ENCODE results near the gene TRIM14. TPM values are rescaled to one million over a fixed set of nuclear protein-coding genes. Genes with fewer than 3 reads are reported as not detected.

The TRIM14 gene
- total and polyA plus RNA-seq, 2 of the 13 experiments (the other 11 are each of a cell fraction or from before 2014, with no cell fraction given), result 9.2 to 13.0 TPM

GRCh38 chr9:98056269-98057137 is 62.5 kb downstream of the TRIM14 start, which contains the start of gene NANS (continued):
- TF ChIP-seq HCFC1 (IDR thresholded peaks at IDR 0.05; ENCODE audit: low read depth, low read length), result no peak
- no peak for TF ChIP-seq TBL1XR1 (IDR thresholded peaks at IDR 0.05; ENCODE audit: borderline replicate concordance, low read length, partially characterized antibody)
- TF ChIP-seq ZBTB42 (CRISPR knock-in tag; IDR thresholded peaks at IDR 0.05), result no peak
- peak; percentile 52; the same call in 1 of the 2 replicates for TF ChIP-seq PHF21A (CRISPR knock-in tag; IDR thresholded peaks at IDR 0.05)
- TF ChIP-seq ZNF496 (CRISPR knock-in tag; IDR thresholded peaks at IDR 0.05; ENCODE audit: insufficient replicate concordance), result no peak
- TF ChIP-seq RBM39 (IDR thresholded peaks at IDR 0.05; ENCODE audit: low read depth, low read length, poor library complexity, severe bottlenecking), result no peak
- TF ChIP-seq ZNF552 (CRISPR knock-in tag; IDR thresholded peaks at IDR 0.05; ENCODE audit: borderline replicate concordance), result no peak
- TF ChIP-seq GPBP1L1 (CRISPR knock-in tag; IDR thresholded peaks at IDR 0.05), result no peak
- TF ChIP-seq RXRB (CRISPR knock-in tag; IDR thresholded peaks at IDR 0.05; ENCODE audit: borderline replicate concordance), result peak; percentile 37; the same call in 1 of the 2 replicates
- peak; percentile 92 for TF ChIP-seq KDM5B (CRISPR knock-in tag; IDR thresholded peaks at IDR 0.05; ENCODE audit: borderline replicate concordance)
- TF ChIP-seq ZNF513 (CRISPR knock-in tag; conservative IDR thresholded peaks at IDR 0.05), result no peak
- no peak for TF ChIP-seq POLR2AphosphoS2 (IDR thresholded peaks at IDR 0.05; ENCODE audit: low read depth, low read length)
- TF ChIP-seq ATRX (CRISPR knock-in tag; IDR thresholded peaks at IDR 0.05; ENCODE audit: borderline replicate concordance), result no peak
- TF ChIP-seq SMAD9 (CRISPR knock-in tag; IDR thresholded peaks at IDR 0.05), result no peak
- TF ChIP-seq ZBTB1 (CRISPR knock-in tag; IDR thresholded peaks at IDR 0.05; ENCODE audit: borderline replicate concordance), result no peak
- no peak for TF ChIP-seq JARID2 (CRISPR knock-in tag; IDR thresholded peaks at IDR 0.05; ENCODE audit: insufficient replicate concordance)
- no peak for TF ChIP-seq NONO (IDR thresholded peaks at IDR 0.05)
- TF ChIP-seq NONO (CRISPR knock-in tag; conservative IDR thresholded peaks at IDR 0.05), result peak; percentile 75
- no peak for TF ChIP-seq HNRNPH1 (optimal IDR thresholded peaks at IDR 0.05; ENCODE audit: low read depth, low read length)
- no peak for TF ChIP-seq GLMP (CRISPR knock-in tag; IDR thresholded peaks at IDR 0.05; ENCODE audit: borderline replicate concordance)
- peak; percentile 77; the same call in 1 of the 2 replicates for TF ChIP-seq DR1 (CRISPR knock-in tag; IDR thresholded peaks at IDR 0.05)
- peak; percentile 60; the same call in 1 of the 2 replicates for TF ChIP-seq PPARG (CRISPR knock-in tag; conservative IDR thresholded peaks at IDR 0.05)
- peak; percentile 88 for TF ChIP-seq ARNT2 (CRISPR knock-in tag; IDR thresholded peaks at IDR 0.05; ENCODE audit: low read depth)
- TF ChIP-seq NFKBIZ (CRISPR knock-in tag; IDR thresholded peaks at IDR 0.05), result 0 out of 2 replicates have a peak, but pooled peaks have one; percentile 36
- no peak; the same call in 1 of the 2 replicates for TF ChIP-seq NCOR1 (IDR thresholded peaks at IDR 0.05; ENCODE audit: borderline replicate concordance, low read length)
- TF ChIP-seq STAG1 (CRISPR knock-in tag; IDR thresholded peaks at IDR 0.05), result peak; percentile 23; the same call in 1 of the 2 replicates
- TF ChIP-seq ARNT (IDR thresholded peaks at IDR 0.05), result no peak
- peak; percentile 38; the same call in 1 of the 2 replicates for TF ChIP-seq ZNF205 (CRISPR knock-in tag; IDR thresholded peaks at IDR 0.05)

All from HepG2 (cell line).